Uterus (tissue), 2 donors: ENCODE results near the gene IGSF11.

Experiments
- CTCF ChIP-seq, 4 experiments: fragments of 200-600 bp in 2 of 4; fragments of 450-650 bp in 2 of 4; sonication (generic) in 2 of 4; IDR thresholded peaks; one replicate each; pipeline ENCODE4 v1.5.1; 2016 to 2019; ENCODE audit warnings: antibody characterized with exemption in 4 of 4, mild to moderate bottlenecking in 2 of 4, moderate library complexity in 1 of 4
- POLR2A ChIP-seq, 2 donors: fragments of 450-650 bp; IDR thresholded peaks; one replicate each; pipeline ENCODE4 v1.6.1; 2016; ENCODE audit warnings: antibody characterized with exemption in 2 of 2, mild to moderate bottlenecking in 1 of 2, moderate library complexity in 1 of 2

GRCh38 chr3:119019767-119020518 lies 14.7 kb downstream of the IGSF11 start:
- no peak for TF ChIP-seq CTCF (IDR thresholded peaks at IDR 0.05)
- TF ChIP-seq POLR2A (IDR thresholded peaks at IDR 0.05) = no peak
